Upper lobe of left lung (tissue), 6 donors: ENCODE data around the gene CMTM8. TPM values are rescaled to one million over a fixed set of nuclear protein-coding genes. Genes with fewer than 3 reads are reported as not detected.

Experiments
- ATAC-seq, 2 donors: fragments of 200-7000 bp; cut with Tn5 transposase; one replicate each; pipeline ENCODE4 v1.9.1; 2022; ENCODE audit warnings: mild to moderate bottlenecking in 2 of 2, moderate library complexity in 2 of 2; ENCODE audit not compliant: low FRiP score in 2 of 2
- DNase-seq, 2 donors: peaks; one replicate each; pipeline ENCODE4 v3.0.0-alpha.2; 2019 to 2020
- H3K27ac ChIP-seq, 4 donors: fragments of 200-600 bp; sonication (generic); one replicate each; pipeline ENCODE4 v1.5.1; 2016 to 2019
- H3K27me3 ChIP-seq, 4 donors: fragments of 200-600 bp; sonication (generic); one replicate each; pipeline ENCODE4 v1.5.1; 2017 to 2019
- H3K36me3 ChIP-seq, 4 donors: fragments of 200-600 bp; sonication (generic); one replicate each; pipeline ENCODE4 v1.5.1; 2016 to 2019
- H3K4me1 ChIP-seq, 4 donors: fragments of 200-600 bp; sonication (generic); one replicate each; pipeline ENCODE4 v1.5.1; 2018 to 2019
- H3K4me3 ChIP-seq, 4 donors: fragments of 200-600 bp; sonication (generic); one replicate each; pipeline ENCODE4 v1.5.1; 2017 to 2019; ENCODE audit warnings: mild to moderate bottlenecking in 2 of 4, moderate library complexity in 1 of 4
- H3K9me3 ChIP-seq, 4 donors: fragments of 200-600 bp; sonication (generic); one replicate each; pipeline ENCODE4 v1.5.1; 2018 to 2019
- EP300 ChIP-seq, 4 donors: sonication (generic); formaldehyde crosslinking; IDR thresholded peaks; one replicate each; pipeline ENCODE4 v1.5.1; 2017; ENCODE audit warnings: antibody characterized with exemption in 4 of 4, control low read depth in 2 of 4
- POLR2A ChIP-seq, 4 donors: fragments of 450-650 bp; IDR thresholded peaks; one replicate each; pipeline ENCODE4 v1.5.1; 2016 to 2017; ENCODE audit warnings: antibody characterized with exemption in 4 of 4, mild to moderate bottlenecking in 2 of 4
- POLR2AphosphoS5 ChIP-seq, 2 donors: sonication (generic); formaldehyde crosslinking; IDR thresholded peaks; one replicate each; pipeline ENCODE4 v1.5.1; 2017; ENCODE audit warnings: antibody characterized with exemption in 2 of 2
- WGBS, 2 donors: methylation state at CpG; one replicate each; pipeline ENCODE4 v1.1.5; 2017 to 2018; 5-methylcytosine and 5-hydroxymethylcytosine counted together
- total RNA-seq, 6 donors: library from RNA; depleted of rRNA in 4 of 6; stranded (reverse); fragments of >200 nt in 4 of 6; gene quantifications; one replicate each; pipeline versions ENCODE4 v1.1.0 to v1.2.1, GENCODE V29; 2016 to 2021
- TF ChIP-seq, protein P1 (sequence below), 6 experiments: fragments of 450-650 bp in 4 of 6; fragments of 200-600 bp in 2 of 6; sonication (generic) in 2 of 6; IDR thresholded peaks; one replicate each; pipeline ENCODE4 v1.5.1; 2016 to 2019; ENCODE audit warnings: antibody characterized with exemption in 6 of 6
- donor health status: DM: no; HTN: no; CAD: no; lungs with moderate emphysema.
- donor health status: DM: no; HTN: yes; CAD: no; lungs with severe emphysema.

The CMTM8 gene
- total RNA-seq, 6 donors from 2014 or later: 10.5 to 28.9 (median 19.6) TPM

GRCh38 chr3:32217339-32217738 lies 21.1 kb upstream of the CMTM8 start:
- 84 to 87% methylated on average over 2 of the region's 2 CpGs for WGBS, 2 donors
- H3K27ac ChIP-seq: no peak overlapping the region
- DNase-seq (no peak), ATAC-seq (no peak)
- H3K9me3 ChIP-seq: peaks cover 0 to 6% (median 3%) of the 10 kb centered on the region in 4 donors
- TF ChIP-seq, protein P1, sequence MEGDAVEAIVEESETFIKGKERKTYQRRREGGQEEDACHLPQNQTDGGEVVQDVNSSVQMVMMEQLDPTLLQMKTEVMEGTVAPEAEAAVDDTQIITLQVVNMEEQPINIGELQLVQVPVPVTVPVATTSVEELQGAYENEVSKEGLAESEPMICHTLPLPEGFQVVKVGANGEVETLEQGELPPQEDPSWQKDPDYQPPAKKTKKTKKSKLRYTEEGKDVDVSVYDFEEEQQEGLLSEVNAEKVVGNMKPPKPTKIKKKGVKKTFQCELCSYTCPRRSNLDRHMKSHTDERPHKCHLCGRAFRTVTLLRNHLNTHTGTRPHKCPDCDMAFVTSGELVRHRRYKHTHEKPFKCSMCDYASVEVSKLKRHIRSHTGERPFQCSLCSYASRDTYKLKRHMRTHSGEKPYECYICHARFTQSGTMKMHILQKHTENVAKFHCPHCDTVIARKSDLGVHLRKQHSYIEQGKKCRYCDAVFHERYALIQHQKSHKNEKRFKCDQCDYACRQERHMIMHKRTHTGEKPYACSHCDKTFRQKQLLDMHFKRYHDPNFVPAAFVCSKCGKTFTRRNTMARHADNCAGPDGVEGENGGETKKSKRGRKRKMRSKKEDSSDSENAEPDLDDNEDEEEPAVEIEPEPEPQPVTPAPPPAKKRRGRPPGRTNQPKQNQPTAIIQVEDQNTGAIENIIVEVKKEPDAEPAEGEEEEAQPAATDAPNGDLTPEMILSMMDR (IDR thresholded peaks at IDR 0.05): no peak
- TF ChIP-seq POLR2AphosphoS5 (IDR thresholded peaks at IDR 0.05): no peak
- TF ChIP-seq EP300 (IDR thresholded peaks at IDR 0.05): no peak
- TF ChIP-seq POLR2A (IDR thresholded peaks at IDR 0.05): no peak
- no peak overlapping the region for H3K4me3 ChIP-seq
- H3K27me3 ChIP-seq: no peaks in the 10 kb centered on the region
- no peaks in the 10 kb centered on the region for H3K4me1 ChIP-seq
- no peaks in the 10 kb centered on the region for H3K36me3 ChIP-seq

- no peak overlapping the region for H3K27ac ChIP-seq
- no peaks in the 10 kb centered on the region for H3K36me3 ChIP-seq
- H3K4me3 ChIP-seq: no peak overlapping the region
- H3K9me3 ChIP-seq: peaks cover 0 to 6% (median 3%) of the 10 kb centered on the region in 4 donors
- TF ChIP-seq, protein P1 (IDR thresholded peaks at IDR 0.05): no peak
- TF ChIP-seq EP300 (IDR thresholded peaks at IDR 0.05): no peak
- TF ChIP-seq POLR2AphosphoS5 (IDR thresholded peaks at IDR 0.05): no peak
- TF ChIP-seq POLR2A (IDR thresholded peaks at IDR 0.05): no peak
- ATAC-seq: no peak
- no peak for DNase-seq
- WGBS, 2 donors: 71 to 77% methylated on average over 4 of the region's 4 CpGs
- no peaks in the 10 kb centered on the region for H3K4me1 ChIP-seq
- no peaks in the 10 kb centered on the region for H3K27me3 ChIP-seq
Measured at GRCh38 chr3:32219537-32219936, 18.9 kb upstream of the CMTM8 start.

GRCh38 chr3:32220006-32220405 lies 18.5 kb upstream of the CMTM8 start:
- TF ChIP-seq, protein P1 (IDR thresholded peaks at IDR 0.05): no peak
- TF ChIP-seq EP300 (IDR thresholded peaks at IDR 0.05): no peak
- TF ChIP-seq POLR2A (IDR thresholded peaks at IDR 0.05): no peak
- no peak for TF ChIP-seq POLR2AphosphoS5 (IDR thresholded peaks at IDR 0.05)
- Histone ChIP-seq H3K36me3 (no peaks in the 10 kb centered on the region), H3K27me3 (no peaks in the 10 kb centered on the region), H3K9me3 (peaks cover 0 to 6% (median 3%) of the 10 kb centered on the region in 4 donors), H3K27ac (no peak overlapping the region), H3K4me3 (no peak overlapping the region), H3K4me1 (no peaks in the 10 kb centered on the region)
- ATAC-seq: no peak
- WGBS, 2 donors: 92 to 93% methylated on average over 1 of the region's 1 CpG
- no peak for DNase-seq

DNA sequence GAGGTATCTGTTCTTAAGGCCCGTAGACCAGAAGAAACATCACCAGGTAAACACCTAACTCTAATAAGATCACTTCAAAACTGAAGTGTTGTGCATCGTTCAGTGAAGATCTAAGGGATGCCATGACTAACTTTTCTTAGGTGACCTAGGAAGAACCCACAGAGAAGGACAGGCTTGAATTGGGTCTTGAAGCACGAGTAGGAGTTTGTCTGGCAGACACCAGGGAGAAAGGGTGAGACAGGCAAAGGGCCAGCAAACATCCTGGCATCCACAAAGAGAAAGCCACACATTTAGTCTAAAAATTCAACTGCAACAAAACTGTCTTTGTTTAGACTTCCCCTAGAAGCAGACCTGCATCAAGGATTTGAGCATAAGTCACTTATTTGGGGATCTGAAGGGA lies 15.5 kb upstream of the CMTM8 start:
- TF ChIP-seq, protein P1 (IDR thresholded peaks at IDR 0.05): no peak
- TF ChIP-seq EP300 (IDR thresholded peaks at IDR 0.05) (no peak), POLR2A (IDR thresholded peaks at IDR 0.05) (no peak), POLR2AphosphoS5 (IDR thresholded peaks at IDR 0.05) (no peak)
- ATAC-seq (no peak), DNase-seq (no peak)
- H3K27me3 ChIP-seq: no peaks in the 10 kb centered on the region
- no peak overlapping the region for H3K4me3 ChIP-seq
- H3K9me3 ChIP-seq: peaks cover 0 to 6% (median 3%) of the 10 kb centered on the region in 4 donors
- 84 to 86% methylated on average over 3 of the region's 3 CpGs for WGBS, 2 donors
- H3K4me1 ChIP-seq: no peaks in the 10 kb centered on the region
- no peak overlapping the region for H3K27ac ChIP-seq
- no peaks in the 10 kb centered on the region for H3K36me3 ChIP-seq

GRCh38 chr3:32224016-32224516 lies 14.4 kb upstream of the CMTM8 start:
- H3K36me3 ChIP-seq: no peaks in the 10 kb centered on the region
- no peaks in the 10 kb centered on the region for H3K4me1 ChIP-seq
- TF ChIP-seq POLR2A (IDR thresholded peaks at IDR 0.05) (no peak), POLR2AphosphoS5 (IDR thresholded peaks at IDR 0.05) (no peak)
- H3K27ac ChIP-seq: no peak overlapping the region
- H3K4me3 ChIP-seq: no peak overlapping the region
- no peaks in the 10 kb centered on the region for H3K27me3 ChIP-seq
- no peak for DNase-seq
- 54 to 75% methylated on average over 5 of the region's 5 CpGs for WGBS, 2 donors
- ATAC-seq: no peak
- H3K9me3 ChIP-seq: peaks cover 0 to 6% (median 3%) of the 10 kb centered on the region in 4 donors
